ENCODE results near the gene TMEM235.

- no peak for TF ChIP-seq CTCF (conservative IDR thresholded peaks at IDR 0.05 in 1 of 2, IDR thresholded peaks at IDR 0.05 in 1 of 2; ENCODE audit: extremely low read depth in 1 of 2, insufficient read depth in 1 of 2, low read depth in 1 of 2, low read length in 2 of 2)
- TF ChIP-seq EZH2 (IDR thresholded peaks at IDR 0.05; ENCODE audit: borderline replicate concordance, low read length): no peak
Measured at GRCh38 chr17:78196716-78197115, 34.7 kb upstream of the TMEM235 start.

Measured in mammary epithelial cell (primary cell).